ENCODE measurements around the gene C2orf72. TPM values are rescaled to one million over a fixed set of nuclear protein-coding genes. Genes with fewer than 3 reads are reported as not detected.

C2orf72 gene
- total and polyA plus RNA-seq, 2 experiments from 2014 or later: 86.9 to 112 TPM

GRCh38 chr2:231093933-231094332, 56.6 kb downstream of the C2orf72 start:
- no peaks in the 10 kb centered on the region for H3K27me3 ChIP-seq
- no peaks in the 10 kb centered on the region for H3K9me2 ChIP-seq (replicated peaks; ENCODE audit: insufficient read depth)
- H3K9me3 ChIP-seq (ENCODE audit: low read depth): peaks cover 10% of the 10 kb centered on the region
- no peaks in the 10 kb centered on the region for H4K20me1 ChIP-seq (ENCODE audit: insufficient read depth, poor library complexity, severe bottlenecking)
- TF ChIP-seq EZH2 (IDR thresholded peaks at IDR 0.05; ENCODE audit: borderline replicate concordance): no peak
- TF ChIP-seq, protein P1, sequence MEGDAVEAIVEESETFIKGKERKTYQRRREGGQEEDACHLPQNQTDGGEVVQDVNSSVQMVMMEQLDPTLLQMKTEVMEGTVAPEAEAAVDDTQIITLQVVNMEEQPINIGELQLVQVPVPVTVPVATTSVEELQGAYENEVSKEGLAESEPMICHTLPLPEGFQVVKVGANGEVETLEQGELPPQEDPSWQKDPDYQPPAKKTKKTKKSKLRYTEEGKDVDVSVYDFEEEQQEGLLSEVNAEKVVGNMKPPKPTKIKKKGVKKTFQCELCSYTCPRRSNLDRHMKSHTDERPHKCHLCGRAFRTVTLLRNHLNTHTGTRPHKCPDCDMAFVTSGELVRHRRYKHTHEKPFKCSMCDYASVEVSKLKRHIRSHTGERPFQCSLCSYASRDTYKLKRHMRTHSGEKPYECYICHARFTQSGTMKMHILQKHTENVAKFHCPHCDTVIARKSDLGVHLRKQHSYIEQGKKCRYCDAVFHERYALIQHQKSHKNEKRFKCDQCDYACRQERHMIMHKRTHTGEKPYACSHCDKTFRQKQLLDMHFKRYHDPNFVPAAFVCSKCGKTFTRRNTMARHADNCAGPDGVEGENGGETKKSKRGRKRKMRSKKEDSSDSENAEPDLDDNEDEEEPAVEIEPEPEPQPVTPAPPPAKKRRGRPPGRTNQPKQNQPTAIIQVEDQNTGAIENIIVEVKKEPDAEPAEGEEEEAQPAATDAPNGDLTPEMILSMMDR (IDR thresholded peaks at IDR 0.05; ENCODE audit: poor library complexity): no peak
- TF ChIP-seq EZH2phosphoT487 (IDR thresholded peaks at IDR 0.05; ENCODE audit: low read depth, severe bottlenecking, unreplicated experiment): no peak
- H3K36me3 ChIP-seq (replicated peaks; ENCODE audit: insufficient read depth, low read depth): peaks cover 3% of the 10 kb centered on the region
- no peak overlapping the region for H3K4me3 ChIP-seq
- H3K4me1 ChIP-seq (ENCODE audit: insufficient read depth): peaks cover 12% of the 10 kb centered on the region
- no peak overlapping the region for H2AFZ ChIP-seq
- 80% methylated on average over 5 of the region's 5 CpGs for WGBS (ENCODE audit: low lambda C conversion rate, missing lambda C conversion rate)
- peak overlapping the region; percentile 46 for H3K27ac ChIP-seq
- peak overlapping the region; percentile 14 for H3K4me2 ChIP-seq
- peaks cover 6% of the 10 kb centered on the region for H3K79me2 ChIP-seq
- no peak for DNase-seq (ENCODE audit: low spot score)

DNA sequence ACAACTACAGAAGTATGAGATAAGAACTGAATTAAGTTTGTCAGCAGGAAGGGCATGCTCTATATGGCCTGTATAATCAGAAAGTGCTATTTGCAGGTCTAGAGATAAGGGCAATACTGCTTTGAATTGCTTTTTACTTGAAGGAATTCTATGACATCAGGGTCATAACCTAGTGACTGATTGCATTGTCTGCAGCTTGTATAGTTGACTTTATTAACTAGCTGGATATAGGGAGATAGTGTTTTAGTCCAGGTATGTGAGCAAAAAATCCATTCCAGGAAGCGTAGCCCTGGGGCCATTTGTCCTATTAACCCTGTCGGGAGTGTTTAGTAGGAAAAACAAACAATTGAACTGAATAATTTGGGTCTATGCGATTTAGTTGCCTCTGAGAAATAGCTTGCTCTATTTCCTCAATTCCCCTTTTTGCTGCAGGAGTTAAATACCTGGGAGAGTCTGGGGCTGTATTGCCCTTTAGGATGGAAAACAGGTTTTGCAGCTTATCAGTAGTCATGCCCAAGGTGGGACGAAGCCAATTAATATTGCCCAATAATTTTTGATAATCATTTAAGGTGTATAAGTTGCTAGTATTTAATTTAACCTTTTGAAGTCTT, 57.5 kb downstream of the C2orf72 start:
- peak; percentile 44 for DNase-seq (ENCODE audit: low spot score)
- H3K36me3 ChIP-seq (replicated peaks; ENCODE audit: insufficient read depth, low read depth): peaks cover 3% of the 10 kb centered on the region
- H3K27ac ChIP-seq: peak overlapping the region; percentile 35

More for the DNA sequence above, 57.5 kb downstream of the C2orf72 start:
- Histone ChIP-seq H3K27me3 (no peaks in the 10 kb centered on the region), H4K20me1 (ENCODE audit: insufficient read depth, poor library complexity, severe bottlenecking) (no peaks in the 10 kb centered on the region), H3K9me3 (ENCODE audit: low read depth) (peaks cover 13% of the 10 kb centered on the region), H3K4me3 (no peak overlapping the region), H3K4me2 (peak overlapping the region; percentile 14), H3K79me2 (peaks cover 6% of the 10 kb centered on the region), H3K9me2 (replicated peaks; ENCODE audit: insufficient read depth) (no peaks in the 10 kb centered on the region), H2AFZ (no peak overlapping the region), H3K4me1 (ENCODE audit: insufficient read depth) (peaks cover 12% of the 10 kb centered on the region)
- TF ChIP-seq EZH2 (IDR thresholded peaks at IDR 0.05; ENCODE audit: borderline replicate concordance) (no peak), EZH2phosphoT487 (IDR thresholded peaks at IDR 0.05; ENCODE audit: low read depth, severe bottlenecking, unreplicated experiment) (no peak)
- TF ChIP-seq, protein P1 (IDR thresholded peaks at IDR 0.05; ENCODE audit: poor library complexity): no peak
- 49% methylated on average over 4 of the region's 4 CpGs for WGBS (ENCODE audit: low lambda C conversion rate, missing lambda C conversion rate)

Other genes with a start within 250 kb of the C2orf72 start
- 419 and 485 TPM in 2 replicates for gene ITM2C, start 172.6 kb upstream of the C2orf72 start, total RNA-seq
- gene ITM2C, start 172.6 kb upstream of the C2orf72 start, polyA plus RNA-seq: 537 and 566 TPM in 2 replicates
- 0.83 and 1.6 TPM in 2 replicates for gene GPR55, start 112.3 kb upstream of the C2orf72 start, total RNA-seq
- 0.32 TPM in 1 of 2 replicates, not detected in the other for gene GPR55, start 112.3 kb upstream of the C2orf72 start, polyA plus RNA-seq
- gene SPATA3, start 41.4 kb upstream of the C2orf72 start, total RNA-seq: not detected in 2 replicates
- gene SPATA3, start 41.4 kb upstream of the C2orf72 start, polyA plus RNA-seq: not detected in 2 replicates
- gene PSMD1, start 19.3 kb downstream of the C2orf72 start, total RNA-seq: 92.9 and 93.6 TPM in 2 replicates
- 96.3 and 106 TPM in 2 replicates for gene PSMD1, start 19.3 kb downstream of the C2orf72 start, polyA plus RNA-seq
- gene HTR2B, start 87.5 kb downstream of the C2orf72 start, total RNA-seq: 0.73 and 0.80 TPM in 2 replicates
- gene HTR2B, start 87.5 kb downstream of the C2orf72 start, polyA plus RNA-seq: 1.1 and 1.6 TPM in 2 replicates
- gene ARMC9, start 161.1 kb downstream of the C2orf72 start, total RNA-seq: 14.6 and 22.5 TPM in 2 replicates
- 15.9 and 23.7 TPM in 2 replicates for gene ARMC9, start 161.1 kb downstream of the C2orf72 start, polyA plus RNA-seq